HG03280 (cell line): ENCODE measurements around the gene MARCKSL1.
"Not testable (repeated sequence)": the region's sequence is repeated elsewhere in the genome, so short reads cannot be mapped to it uniquely, and the experiment has no call there.

Experiments used
- ATAC-seq: cut with Tn5 transposase; IDR thresholded peaks from one replicate; pipeline ENCODE4 v1.9.1; 2021; ENCODE audit warnings: mild to moderate bottlenecking, moderate library complexity; ENCODE audit not compliant: unreplicated experiment

Gene MARCKSL1

DNA sequence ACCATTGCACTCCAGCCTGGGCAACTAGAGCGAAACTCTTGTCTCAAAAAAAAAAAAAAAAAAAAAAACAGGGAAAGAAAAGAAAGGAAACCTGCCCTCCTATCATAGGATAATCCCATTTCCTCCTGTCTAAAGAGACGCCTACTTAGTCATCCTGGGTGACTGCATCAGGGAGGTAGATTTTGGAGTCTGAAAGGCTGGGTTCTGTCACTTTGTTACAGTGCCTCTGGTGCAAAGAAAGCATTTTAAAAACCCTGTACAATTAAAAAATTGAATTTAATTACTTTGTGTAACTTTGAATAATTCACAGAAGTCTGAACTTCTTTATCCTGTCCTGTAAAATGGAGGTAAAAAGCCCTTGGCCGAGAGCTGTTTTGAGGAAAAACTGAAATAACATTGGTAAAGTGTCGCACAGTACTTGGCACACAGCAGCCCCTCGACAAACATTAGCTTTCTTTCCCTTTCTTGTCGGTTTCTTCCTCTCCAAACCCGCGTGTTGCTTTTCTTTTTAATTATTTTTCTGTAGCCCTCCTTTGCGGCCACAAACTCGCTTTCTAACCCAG lies 44.8 kb downstream of the MARCKSL1 start:
- no peak for ATAC-seq

DNA sequence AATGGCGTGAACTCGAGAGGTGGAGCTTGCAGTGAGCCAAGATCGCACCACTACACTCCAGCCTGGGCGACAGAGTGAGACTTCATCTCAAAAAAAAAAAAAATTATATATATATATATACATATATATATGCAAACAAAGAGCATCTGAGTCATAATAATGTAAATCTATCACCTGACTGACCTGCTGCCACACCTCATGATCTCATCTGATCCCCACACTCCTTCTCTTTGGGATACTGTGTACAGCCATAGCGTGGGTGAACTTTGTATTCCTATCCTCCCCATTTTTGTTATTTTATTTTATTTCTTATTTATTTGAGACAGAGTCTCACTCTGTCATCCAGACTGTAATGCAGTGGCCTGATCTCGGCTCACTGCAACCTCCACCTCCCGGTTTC lies 46.8 kb downstream of the MARCKSL1 start:
- no peak for ATAC-seq

- ATAC-seq = no peak
These were observed 49.3 kb downstream of the MARCKSL1 start for GRCh38 chr1:32286763-32287162.

DNA sequence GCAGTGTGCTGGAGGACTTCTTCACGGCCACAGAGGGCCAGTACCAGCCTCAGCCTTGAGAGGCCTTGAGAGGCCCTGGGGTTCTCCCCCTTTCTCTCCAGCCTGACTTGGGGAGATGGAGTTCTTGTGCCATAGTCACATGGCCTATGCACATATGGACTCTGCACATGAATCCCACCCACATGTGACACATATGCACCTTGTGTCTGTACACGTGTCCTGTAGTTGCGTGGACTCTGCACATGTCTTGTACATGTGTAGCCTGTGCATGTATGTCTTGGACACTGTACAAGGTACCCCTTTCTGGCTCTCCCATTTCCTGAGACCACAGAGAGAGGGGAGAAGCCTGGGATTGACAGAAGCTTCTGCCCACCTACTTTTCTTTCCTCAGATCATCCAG lies 50.4 kb downstream of the MARCKSL1 start:
- ATAC-seq = no peak

DNA sequence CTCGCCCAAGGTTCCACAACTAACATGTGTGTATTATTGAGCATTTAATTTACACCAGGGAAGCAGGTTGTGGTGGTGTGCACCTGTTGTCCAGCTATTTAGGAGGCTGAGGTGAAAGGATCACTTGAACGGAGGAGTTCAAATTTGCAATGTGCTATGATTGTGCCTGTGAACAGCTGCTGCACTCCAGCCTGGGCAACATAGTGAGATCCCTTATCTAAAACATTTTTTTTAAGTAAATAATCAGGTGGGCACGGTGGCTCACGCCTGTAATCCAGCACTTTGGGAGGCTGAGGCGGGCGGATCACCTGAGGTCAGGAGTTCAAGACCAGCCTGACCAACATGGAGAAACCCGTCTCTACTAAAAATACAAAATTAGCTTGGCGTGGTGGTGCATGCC lies 51.3 kb downstream of the MARCKSL1 start:
- not testable (repeated sequence) for ATAC-seq
